ENCODE results near the gene FLII. TPM values are rescaled to one million over a fixed set of nuclear protein-coding genes. Genes with fewer than 3 reads are reported as not detected.

The FLII gene
- total RNA-seq, 1 donor from 2014 or later = 277 TPM

DNA sequence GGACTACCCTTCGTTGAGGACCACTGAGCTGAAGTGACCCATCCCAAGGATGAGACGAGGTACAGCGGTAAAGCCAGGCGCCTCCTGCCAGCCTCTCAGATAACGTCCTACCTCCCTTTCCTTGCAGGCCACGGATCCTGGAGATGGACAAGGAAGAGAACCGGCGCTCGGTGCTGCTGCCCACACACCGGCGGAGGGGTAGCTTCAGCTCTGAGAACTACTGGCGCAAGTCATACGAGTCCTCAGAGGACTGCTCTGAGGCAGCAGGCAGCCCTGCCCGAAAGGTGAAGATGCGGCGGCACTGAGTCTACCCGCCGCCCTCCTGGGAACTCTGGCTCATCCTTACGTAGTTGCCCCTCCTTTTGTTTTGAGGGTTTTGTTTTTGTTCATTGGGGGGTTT, 50.4 kb downstream of the FLII start:
- H3K4me1 ChIP-seq = no peaks in the 10 kb centered on the region
- H3K27me3 ChIP-seq = no peaks in the 10 kb centered on the region
- H3K9me3 ChIP-seq = no peaks in the 10 kb centered on the region
- no peak for DNase-seq (ENCODE audit: extremely low spot score in 2 of 2)
- H3K27ac ChIP-seq = no peak overlapping the region
- peaks cover 6 to 51% of the 10 kb centered on the region in 2 donors for H3K36me3 ChIP-seq
- intact Hi-C loops (cut with DNase I) = no loop called here
- TF ChIP-seq, protein P1, sequence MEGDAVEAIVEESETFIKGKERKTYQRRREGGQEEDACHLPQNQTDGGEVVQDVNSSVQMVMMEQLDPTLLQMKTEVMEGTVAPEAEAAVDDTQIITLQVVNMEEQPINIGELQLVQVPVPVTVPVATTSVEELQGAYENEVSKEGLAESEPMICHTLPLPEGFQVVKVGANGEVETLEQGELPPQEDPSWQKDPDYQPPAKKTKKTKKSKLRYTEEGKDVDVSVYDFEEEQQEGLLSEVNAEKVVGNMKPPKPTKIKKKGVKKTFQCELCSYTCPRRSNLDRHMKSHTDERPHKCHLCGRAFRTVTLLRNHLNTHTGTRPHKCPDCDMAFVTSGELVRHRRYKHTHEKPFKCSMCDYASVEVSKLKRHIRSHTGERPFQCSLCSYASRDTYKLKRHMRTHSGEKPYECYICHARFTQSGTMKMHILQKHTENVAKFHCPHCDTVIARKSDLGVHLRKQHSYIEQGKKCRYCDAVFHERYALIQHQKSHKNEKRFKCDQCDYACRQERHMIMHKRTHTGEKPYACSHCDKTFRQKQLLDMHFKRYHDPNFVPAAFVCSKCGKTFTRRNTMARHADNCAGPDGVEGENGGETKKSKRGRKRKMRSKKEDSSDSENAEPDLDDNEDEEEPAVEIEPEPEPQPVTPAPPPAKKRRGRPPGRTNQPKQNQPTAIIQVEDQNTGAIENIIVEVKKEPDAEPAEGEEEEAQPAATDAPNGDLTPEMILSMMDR (IDR thresholded peaks at IDR 0.05) = no peak
- TF ChIP-seq POLR2AphosphoS5 (IDR thresholded peaks at IDR 0.05; ENCODE audit: insufficient read depth in 1 of 2, low read depth in 1 of 2) (no peak), POLR2A (IDR thresholded peaks at IDR 0.05) (no peak)
- H3K4me3 ChIP-seq = no peak overlapping the region

DNA sequence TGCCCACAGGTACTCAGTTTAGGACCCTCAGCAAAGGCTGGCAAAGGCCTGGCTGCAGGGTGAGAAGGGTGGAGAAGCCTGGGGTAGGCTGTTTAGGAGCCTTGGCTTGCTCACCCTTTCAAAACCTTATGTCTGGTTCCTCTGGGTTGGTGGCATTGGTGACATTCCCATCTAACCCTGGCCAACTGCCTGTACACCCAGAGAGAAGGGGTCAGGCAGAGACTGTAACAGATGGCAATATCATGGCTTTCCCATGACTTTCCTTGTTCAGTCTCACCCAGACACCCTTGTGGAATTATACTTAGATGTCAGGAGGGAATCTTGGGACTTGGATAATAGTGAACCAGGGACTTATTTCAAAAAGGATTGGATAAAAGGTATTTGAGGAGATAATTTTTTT, 51.6 kb downstream of the FLII start:
- intact Hi-C loops (cut with DNase I) = no loop called here
- Histone ChIP-seq H3K4me3 (no peak overlapping the region), H3K36me3 (peaks cover 6 to 51% of the 10 kb centered on the region in 2 donors), H3K4me1 (no peaks in the 10 kb centered on the region), H3K27ac (no peak overlapping the region), H3K27me3 (no peaks in the 10 kb centered on the region), H3K9me3 (no peaks in the 10 kb centered on the region)
- TF ChIP-seq, protein P1 (IDR thresholded peaks at IDR 0.05) = no peak
- no peak for TF ChIP-seq POLR2AphosphoS5 (IDR thresholded peaks at IDR 0.05; ENCODE audit: insufficient read depth in 1 of 2, low read depth in 1 of 2)
- no peak for TF ChIP-seq POLR2A (IDR thresholded peaks at IDR 0.05)
- no peak for DNase-seq (ENCODE audit: extremely low spot score in 2 of 2)

DNA sequence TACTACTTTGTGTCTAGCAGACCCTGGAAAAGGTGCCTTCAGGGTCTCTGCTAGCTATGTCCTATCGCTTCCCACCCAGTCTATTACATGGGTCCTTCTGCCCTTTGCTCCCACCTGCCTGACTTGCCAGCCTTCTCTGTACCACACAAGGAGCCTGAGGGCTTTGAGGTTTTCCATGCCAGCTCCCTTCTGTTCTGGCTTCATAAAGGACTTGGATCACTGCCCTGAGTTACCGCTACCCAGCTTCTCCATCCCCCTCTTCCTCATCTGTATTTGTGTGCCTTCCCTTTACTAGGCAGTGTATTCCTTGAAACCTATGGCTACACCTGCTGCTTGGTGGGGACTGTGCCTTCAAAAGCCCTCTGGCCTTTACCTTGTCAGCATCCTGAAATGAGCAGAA, 52.7 kb downstream of the FLII start:
- Histone ChIP-seq H3K27ac (no peak overlapping the region), H3K4me1 (peaks cover 5% of the 10 kb centered on the region), H3K9me3 (no peaks in the 10 kb centered on the region), H3K4me3 (no peak overlapping the region), H3K27me3 (no peaks in the 10 kb centered on the region), H3K36me3 (peaks cover 6 to 47% of the 10 kb centered on the region in 2 donors)
- DNase-seq (ENCODE audit: extremely low spot score in 2 of 2) = no peak
- TF ChIP-seq, protein P1 (IDR thresholded peaks at IDR 0.05) = no peak
- TF ChIP-seq POLR2A (IDR thresholded peaks at IDR 0.05) (no peak), POLR2AphosphoS5 (IDR thresholded peaks at IDR 0.05; ENCODE audit: insufficient read depth in 1 of 2, low read depth in 1 of 2) (no peak)
- intact Hi-C loops (cut with DNase I) = no loop called here

DNA sequence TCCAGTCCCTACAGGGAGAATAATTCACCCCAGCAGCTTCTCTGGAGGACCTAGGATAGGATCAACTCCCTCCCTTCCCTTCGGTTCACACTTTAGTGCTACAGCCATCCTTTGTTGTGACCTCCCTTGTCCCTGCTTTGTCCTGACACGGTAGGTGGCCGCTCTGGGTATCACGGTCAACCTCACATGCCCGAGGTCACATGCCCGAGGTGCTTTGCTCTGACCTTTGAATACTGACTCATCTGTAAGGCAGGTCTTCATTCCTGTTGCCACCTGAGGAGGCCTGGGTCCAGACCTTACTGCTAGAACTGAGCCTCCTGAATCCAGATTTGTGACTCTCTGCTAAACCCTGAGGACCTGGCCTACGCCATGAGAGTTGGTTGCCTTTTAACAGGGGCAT, 55.2 kb downstream of the FLII start:
- intact Hi-C loops (cut with DNase I) = no loop called here
- H3K27ac ChIP-seq = no peak overlapping the region
- H3K36me3 ChIP-seq = peaks cover under 1 to 22% of the 10 kb centered on the region in 2 donors
- peaks cover 23% of the 10 kb centered on the region for H3K4me1 ChIP-seq
- DNase-seq (ENCODE audit: extremely low spot score in 2 of 2) = no peak
- TF ChIP-seq, protein P1 (IDR thresholded peaks at IDR 0.05) = no peak
- TF ChIP-seq POLR2AphosphoS5 (IDR thresholded peaks at IDR 0.05; ENCODE audit: insufficient read depth in 1 of 2, low read depth in 1 of 2) (no peak), POLR2A (IDR thresholded peaks at IDR 0.05) (no peak)
- no peaks in the 10 kb centered on the region for H3K9me3 ChIP-seq
- H3K4me3 ChIP-seq = no peak overlapping the region
- no peaks in the 10 kb centered on the region for H3K27me3 ChIP-seq

DNA sequence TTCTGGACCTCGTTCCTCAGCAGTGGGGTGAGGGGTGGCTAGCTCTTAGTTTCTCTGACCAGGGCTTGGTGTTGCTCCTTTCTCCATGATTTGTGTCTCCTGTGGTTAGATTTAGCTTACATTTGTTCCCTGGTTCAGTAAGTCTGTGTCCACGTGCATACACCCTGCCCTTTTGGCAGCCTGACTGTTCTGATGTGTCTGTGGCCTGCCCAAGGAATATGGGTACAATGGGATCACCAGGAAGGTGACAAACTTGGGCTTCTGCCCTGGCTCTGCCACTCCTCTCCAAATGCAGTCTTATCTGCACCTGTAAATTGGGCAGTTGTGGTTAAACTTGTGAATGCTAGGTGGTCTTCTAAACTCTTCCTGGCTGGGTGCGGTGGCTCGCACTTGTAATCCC, 57.4 kb downstream of the FLII start:
- TF ChIP-seq POLR2AphosphoS5 (IDR thresholded peaks at IDR 0.05; ENCODE audit: insufficient read depth in 1 of 2, low read depth in 1 of 2) (no peak), POLR2A (IDR thresholded peaks at IDR 0.05) (no peak)
- TF ChIP-seq, protein P1 (IDR thresholded peaks at IDR 0.05) = no peak
- DNase-seq (ENCODE audit: extremely low spot score in 2 of 2) = no peak
- H3K27me3 ChIP-seq = no peaks in the 10 kb centered on the region
- peaks cover 39% of the 10 kb centered on the region for H3K4me1 ChIP-seq
- intact Hi-C loops (cut with DNase I) = no loop called here
- H3K36me3 ChIP-seq = peaks cover 0 to 18% of the 10 kb centered on the region in 2 donors
- H3K4me3 ChIP-seq = no peak overlapping the region
- no peaks in the 10 kb centered on the region for H3K9me3 ChIP-seq
- H3K27ac ChIP-seq = no peak overlapping the region

Data from vagina (tissue), 2 donors.